Hepatocyte (in vitro differentiated cells): Measurements from ENCODE around the gene SOX6.

ENCODE experiments used
- EZH2 ChIP-seq: fragments of 200-600 bp; sonication (generic); IDR thresholded peaks from 2 replicates; pipeline ENCODE4 v1.6.1; 2016; ENCODE audit warnings: antibody characterized with exemption, mild to moderate bottlenecking, borderline replicate concordance
- EZH2phosphoT487 ChIP-seq: fragments of 200-600 bp; sonication (generic); IDR thresholded peaks from one replicate; pipeline ENCODE4 v1.6.1; 2018; ENCODE audit warnings: antibody characterized with exemption, mild to moderate bottlenecking, low read depth, moderate library complexity; ENCODE audit not compliant: unreplicated experiment, severe bottlenecking
- TF ChIP-seq, protein P1 (sequence below): fragments of 200-600 bp; sonication (generic); IDR thresholded peaks from 2 replicates; pipeline ENCODE4 v1.5.1; 2016; ENCODE audit warnings: antibody characterized with exemption, mild to moderate bottlenecking; ENCODE audit not compliant: poor library complexity

GRCh38 chr11:16026849-16027248 is 329.5 kb downstream of the SOX6 start:
- TF ChIP-seq EZH2 (no peak), EZH2phosphoT487 (no peak)
- TF ChIP-seq, protein P1, sequence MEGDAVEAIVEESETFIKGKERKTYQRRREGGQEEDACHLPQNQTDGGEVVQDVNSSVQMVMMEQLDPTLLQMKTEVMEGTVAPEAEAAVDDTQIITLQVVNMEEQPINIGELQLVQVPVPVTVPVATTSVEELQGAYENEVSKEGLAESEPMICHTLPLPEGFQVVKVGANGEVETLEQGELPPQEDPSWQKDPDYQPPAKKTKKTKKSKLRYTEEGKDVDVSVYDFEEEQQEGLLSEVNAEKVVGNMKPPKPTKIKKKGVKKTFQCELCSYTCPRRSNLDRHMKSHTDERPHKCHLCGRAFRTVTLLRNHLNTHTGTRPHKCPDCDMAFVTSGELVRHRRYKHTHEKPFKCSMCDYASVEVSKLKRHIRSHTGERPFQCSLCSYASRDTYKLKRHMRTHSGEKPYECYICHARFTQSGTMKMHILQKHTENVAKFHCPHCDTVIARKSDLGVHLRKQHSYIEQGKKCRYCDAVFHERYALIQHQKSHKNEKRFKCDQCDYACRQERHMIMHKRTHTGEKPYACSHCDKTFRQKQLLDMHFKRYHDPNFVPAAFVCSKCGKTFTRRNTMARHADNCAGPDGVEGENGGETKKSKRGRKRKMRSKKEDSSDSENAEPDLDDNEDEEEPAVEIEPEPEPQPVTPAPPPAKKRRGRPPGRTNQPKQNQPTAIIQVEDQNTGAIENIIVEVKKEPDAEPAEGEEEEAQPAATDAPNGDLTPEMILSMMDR: no peak
